Measurements from ENCODE around the gene NEURL1. TPM values are rescaled to one million over a fixed set of nuclear protein-coding genes. Genes with fewer than 3 reads are reported as not detected.

Gene NEURL1
- total and polyA plus RNA-seq, 2 donors (not counting 3 experiments of a cell fraction or from before 2014, with no cell fraction given) = 0.06 to 0.22 TPM

- TF ChIP-seq MAX (IDR thresholded peaks at IDR 0.05; ENCODE audit: insufficient read depth, insufficient read length) = no peak
- TF ChIP-seq CTCF (IDR thresholded peaks at IDR 0.05; ENCODE audit: extremely low read depth in 1 of 2, insufficient read depth in 1 of 2, low read depth in 1 of 2, low read length in 2 of 2) = no peak
- no peak for TF ChIP-seq FOS (IDR thresholded peaks at IDR 0.05; ENCODE audit: borderline replicate concordance, insufficient read depth, low read length)
- no peak for TF ChIP-seq EZH2 (IDR thresholded peaks at IDR 0.05; ENCODE audit: borderline replicate concordance, low read depth, low read length, severe bottlenecking)
- no peak for TF ChIP-seq POLR2A (IDR thresholded peaks at IDR 0.05; ENCODE audit: low read depth, low read length)
- no peak for TF ChIP-seq GATA2 (IDR thresholded peaks at IDR 0.05; ENCODE audit: insufficient read depth, insufficient read length, low read depth, low read length)
- TF ChIP-seq MYC (IDR thresholded peaks at IDR 0.05; ENCODE audit: low read depth, low read length) = no peak
- no peak for TF ChIP-seq POLR2AphosphoS5 (IDR thresholded peaks at IDR 0.05; ENCODE audit: insufficient read depth, low read depth, low read length)
- TF ChIP-seq JUN (IDR thresholded peaks at IDR 0.05; ENCODE audit: borderline replicate concordance, insufficient read depth, insufficient read length, low read depth) = no peak
- no TSS peak for BruUV-seq (replicated peaks)
- DNase-seq (ENCODE audit: low read depth, low spot score) (no peak), FAIRE-seq (no peak)
- H3K27me3 ChIP-seq (ENCODE audit: control insufficient read depth in 2 of 2, insufficient read depth in 2 of 2, low read length in 2 of 2) = no peaks in the 10 kb centered on the region
- H4K20me1 ChIP-seq (replicated peaks; ENCODE audit: control insufficient read depth, extremely low read depth, insufficient read depth, low read length) = no peaks in the 10 kb centered on the region
- H3K9me1 ChIP-seq (replicated peaks; ENCODE audit: control insufficient read depth, extremely low read depth, insufficient read depth, low read length) = no peaks in the 10 kb centered on the region
- no peak overlapping the region for H3K4me3 ChIP-seq (replicated peaks in 1 of 3; ENCODE audit: insufficient read depth in 1 of 3, low read depth in 1 of 3, low read length in 3 of 3)
- H2AFZ ChIP-seq (ENCODE audit: low read depth, low read length) = no peak overlapping the region
- H3K27ac ChIP-seq (ENCODE audit: insufficient read depth, low read depth, low read length) = no peak overlapping the region
- no peaks in the 10 kb centered on the region for H3K36me3 ChIP-seq (ENCODE audit: control insufficient read depth in 2 of 2, extremely low read depth in 1 of 2, insufficient read depth in 2 of 2, low read length in 2 of 2)
- intact Hi-C loops (cut with micrococcal nuclease) = no loop called here
- no peaks in the 10 kb centered on the region for H3K79me2 ChIP-seq (ENCODE audit: control insufficient read depth, insufficient read depth, low read length)
- CTCF ChIA-PET = interaction anchor here (1.1 to 1.9 kb wide), 4 partner anchors 8 to 30 kb away, joined by 3 to 5 read pairs (median 5); no protein-coding TSS in a partner anchor
- H3K4me2 ChIP-seq (ENCODE audit: insufficient read depth, low read length) = no peak overlapping the region
- dilution Hi-C loops (cut with MboI; ENCODE audit: extremely low pct_ligation_motif_present, low sequenced_read_pairs) = no loop called here
- POLR2A ChIA-PET = no interaction called here
- H3K9ac ChIP-seq (replicated peaks; ENCODE audit: extremely low read depth, insufficient read depth, low read length) = no peak overlapping the region
- H3K4me1 ChIP-seq (ENCODE audit: control insufficient read depth, extremely low read depth, insufficient read depth, low read length) = no peaks in the 10 kb centered on the region
- H3K9me3 ChIP-seq (replicated peaks; ENCODE audit: control insufficient read depth, insufficient read depth, low read length) = no peaks in the 10 kb centered on the region
Observed at GRCh38 chr10:103619424-103620351, 126.2 kb downstream of the NEURL1 start.

All from endothelial cell of umbilical vein (primary cell).